ENCODE data around the gene DBX2. TPM values are rescaled to one million over a fixed set of nuclear protein-coding genes. Genes with fewer than 3 reads are reported as not detected.

DBX2 gene
- total RNA-seq, 3 donors from 2014 or later (not counting 1 experiment from before 2014, with no cell fraction given): not detected

GRCh38 chr12:45076417-45077026, 25.6 kb upstream of the DBX2 start:
- Histone ChIP-seq H3K36me3 (ENCODE audit: control insufficient read depth, insufficient read depth, low read length) (no peaks in the 10 kb centered on the region), H3K27me3 (ENCODE audit: control insufficient read depth, insufficient read depth, low read length) (peaks cover 6% of the 10 kb centered on the region), H3K4me3 (ENCODE audit: low read length) (no peak overlapping the region), H3K9me3 (ENCODE audit: control insufficient read depth, insufficient read depth, low read length) (no peaks in the 10 kb centered on the region), H3K27ac (ENCODE audit: low read length) (no peak overlapping the region), H3K4me1 (ENCODE audit: control insufficient read depth, insufficient read depth, low read length) (no peaks in the 10 kb centered on the region)
- no peak overlapping the region for H3K4me3 Mint-ChIP-seq
- H3K27ac Mint-ChIP-seq: no peak overlapping the region
- DNase-seq (no peak), ATAC-seq (no peak)
- no peaks in the 10 kb centered on the region for H3K36me3 Mint-ChIP-seq
- peaks cover 0 to 2% of the 10 kb centered on the region in 2 donors for H3K9me3 Mint-ChIP-seq
- no peak for TF ChIP-seq CTCF (IDR thresholded peaks at IDR 0.05)
- H3K27me3 Mint-ChIP-seq (ENCODE audit: low read depth in 2 of 2): peaks cover 11 to 14% of the 10 kb centered on the region in 2 donors
- WGBS (ENCODE audit: insufficient coverage): 52% methylated on average over 2 of the region's 3 CpGs
- intact Hi-C loops (cut with micrococcal nuclease): no loop called here
- H3K4me1 Mint-ChIP-seq: no peaks in the 10 kb centered on the region

GRCh38 chr12:45075587-45076282, 24.8 kb upstream of the DBX2 start:
- DNase-seq (no peak), ATAC-seq (no peak)
- Histone ChIP-seq H3K27me3 (ENCODE audit: control insufficient read depth, insufficient read depth, low read length) (peaks cover 6% of the 10 kb centered on the region), H3K9me3 (ENCODE audit: control insufficient read depth, insufficient read depth, low read length) (no peaks in the 10 kb centered on the region), H3K36me3 (ENCODE audit: control insufficient read depth, insufficient read depth, low read length) (no peaks in the 10 kb centered on the region), H3K4me3 (ENCODE audit: low read length) (no peak overlapping the region), H3K4me1 (ENCODE audit: control insufficient read depth, insufficient read depth, low read length) (no peaks in the 10 kb centered on the region), H3K27ac (ENCODE audit: low read length) (no peak overlapping the region)
- Mint-ChIP-seq H3K4me1 (no peaks in the 10 kb centered on the region), H3K9me3 (no peaks in the 10 kb centered on the region), H3K27ac (no peak overlapping the region), H3K4me3 (no peak overlapping the region), H3K36me3 (no peaks in the 10 kb centered on the region), H3K27me3 (ENCODE audit: low read depth in 2 of 2) (peaks cover 13 to 14% of the 10 kb centered on the region in 2 donors)
- intact Hi-C loops (cut with micrococcal nuclease): no loop called here
- WGBS (ENCODE audit: insufficient coverage): 90% methylated on average over 6 of the region's 6 CpGs
- no peak for TF ChIP-seq CTCF (IDR thresholded peaks at IDR 0.05)

GRCh38 chr12:45065125-45065626, 14.3 kb upstream of the DBX2 start:
- Mint-ChIP-seq H3K4me3 (no peak overlapping the region), H3K27ac (no peak overlapping the region), H3K9me3 (peaks cover 3 to 4% of the 10 kb centered on the region in 2 donors), H3K4me1 (no peaks in the 10 kb centered on the region), H3K27me3 (ENCODE audit: low read depth in 2 of 2) (peaks cover 0 to 11% of the 10 kb centered on the region in 2 donors), H3K36me3 (no peaks in the 10 kb centered on the region)
- intact Hi-C loops (cut with micrococcal nuclease): no loop called here
- TF ChIP-seq CTCF (IDR thresholded peaks at IDR 0.05): no peak
- Histone ChIP-seq H3K4me3 (ENCODE audit: low read length) (no peak overlapping the region), H3K36me3 (ENCODE audit: control insufficient read depth, insufficient read depth, low read length) (no peaks in the 10 kb centered on the region), H3K27me3 (ENCODE audit: control insufficient read depth, insufficient read depth, low read length) (no peaks in the 10 kb centered on the region), H3K9me3 (ENCODE audit: control insufficient read depth, insufficient read depth, low read length) (no peaks in the 10 kb centered on the region), H3K4me1 (ENCODE audit: control insufficient read depth, insufficient read depth, low read length) (no peaks in the 10 kb centered on the region), H3K27ac (ENCODE audit: low read length) (no peak overlapping the region)
- ATAC-seq (no peak), DNase-seq (no peak)
- 94% methylated on average over 12 of the region's 12 CpGs for WGBS (ENCODE audit: insufficient coverage)
